ENCODE results near the gene CACNA1H.
"Not testable (repeated sequence)": the region's sequence is repeated elsewhere in the genome, so short reads cannot be mapped to it uniquely, and the experiment has no call there.

CACNA1H gene

DNA sequence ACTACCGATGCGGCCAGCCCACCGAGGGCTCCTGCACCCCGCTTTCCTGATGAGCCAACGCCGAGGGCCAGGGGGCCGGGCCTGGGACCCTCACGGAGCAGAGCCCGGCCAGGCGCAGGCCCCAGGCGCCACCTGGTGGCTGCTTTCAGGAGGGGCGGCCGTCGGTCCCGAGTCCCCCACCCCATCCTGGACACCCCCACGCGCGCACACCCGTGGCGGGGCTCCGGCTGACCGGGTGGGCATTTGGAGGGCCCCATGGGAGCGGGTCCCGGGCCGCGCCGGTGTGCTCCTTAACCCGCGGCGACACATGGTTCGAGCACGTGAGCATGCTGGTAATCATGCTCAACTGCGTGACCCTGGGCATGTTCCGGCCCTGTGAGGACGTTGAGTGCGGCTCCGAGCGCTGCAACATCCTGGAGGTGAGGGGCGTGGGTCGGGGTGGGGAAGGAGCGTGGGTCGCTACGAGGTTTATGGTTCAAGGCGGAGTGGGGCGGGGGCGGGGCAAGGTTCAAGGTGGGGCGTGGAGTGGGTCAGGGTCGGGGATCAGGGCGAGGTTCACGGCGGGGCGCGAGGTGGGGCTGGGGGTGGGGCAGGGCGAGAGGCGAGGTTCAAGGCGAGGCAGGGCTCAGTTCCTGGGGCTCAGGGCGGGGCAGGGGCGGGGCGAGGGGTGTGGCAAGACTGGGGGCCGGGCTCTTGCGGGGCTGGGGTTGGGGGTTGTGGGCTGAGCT is 41.9 kb downstream of the CACNA1H start:
- DNase-seq = no peak

DNA sequence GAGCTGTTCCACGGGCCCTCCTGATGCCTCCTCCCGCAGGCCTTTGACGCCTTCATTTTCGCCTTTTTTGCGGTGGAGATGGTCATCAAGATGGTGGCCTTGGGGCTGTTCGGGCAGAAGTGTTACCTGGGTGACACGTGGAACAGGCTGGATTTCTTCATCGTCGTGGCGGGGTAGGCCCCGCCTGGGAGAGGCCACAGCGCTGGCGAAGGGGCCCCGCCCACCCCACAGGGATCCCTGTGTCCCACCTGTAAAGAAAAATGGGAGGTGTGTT is 42.4 kb downstream of the CACNA1H start:
- DNase-seq = no peak

DNA sequence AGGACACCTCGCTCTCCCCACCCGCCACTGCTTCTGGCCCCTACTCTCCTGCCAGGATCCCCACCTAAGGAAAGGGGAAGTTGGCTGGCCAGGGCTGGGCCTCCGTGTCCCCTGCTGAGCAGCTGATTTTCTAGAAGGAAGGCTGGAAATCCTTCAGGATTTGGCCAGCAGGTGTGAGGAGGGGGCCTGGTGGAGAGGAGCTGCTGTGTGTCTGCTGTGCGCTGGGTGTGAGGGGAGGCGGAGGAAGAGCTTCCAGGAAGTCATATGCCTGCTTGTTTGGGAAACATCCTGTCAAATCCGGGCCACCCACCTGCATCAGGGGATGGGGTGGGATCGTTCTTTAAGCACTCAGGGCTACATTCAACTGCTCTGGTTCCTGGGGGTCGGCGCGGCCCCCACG is 43.6 kb downstream of the CACNA1H start:
- no peak for DNase-seq

DNA sequence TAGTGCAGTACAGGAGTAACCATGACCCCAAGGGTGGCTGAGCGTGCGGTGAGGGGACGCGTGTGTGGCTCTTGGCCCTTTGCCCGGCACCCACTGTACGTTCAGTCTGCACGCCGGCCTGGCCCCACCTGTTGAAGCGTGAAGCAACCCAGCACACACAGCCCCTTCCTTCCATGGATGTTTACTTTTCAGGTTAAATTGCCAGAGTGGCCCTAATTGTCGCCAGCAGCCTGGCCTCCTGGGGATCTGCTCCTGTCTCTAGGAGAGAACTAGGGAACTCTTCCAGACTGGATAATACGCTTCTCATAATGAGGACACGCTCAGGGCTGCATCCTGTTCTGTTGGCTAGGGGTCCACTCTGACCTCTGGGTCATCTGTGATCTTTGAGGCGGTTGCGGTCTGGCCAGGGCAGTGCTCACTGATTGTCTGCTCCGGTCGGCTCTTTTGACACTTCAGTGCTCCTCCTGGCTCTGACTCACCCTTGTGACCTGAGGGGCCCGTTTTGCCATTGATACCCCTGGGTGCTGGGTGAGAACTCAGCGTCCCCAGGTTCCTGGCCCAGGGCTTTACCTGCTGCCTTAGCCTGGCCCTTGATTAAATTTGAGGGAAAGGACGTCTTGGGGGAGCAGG is 44.4 kb downstream of the CACNA1H start:
- no peak for DNase-seq

DNA sequence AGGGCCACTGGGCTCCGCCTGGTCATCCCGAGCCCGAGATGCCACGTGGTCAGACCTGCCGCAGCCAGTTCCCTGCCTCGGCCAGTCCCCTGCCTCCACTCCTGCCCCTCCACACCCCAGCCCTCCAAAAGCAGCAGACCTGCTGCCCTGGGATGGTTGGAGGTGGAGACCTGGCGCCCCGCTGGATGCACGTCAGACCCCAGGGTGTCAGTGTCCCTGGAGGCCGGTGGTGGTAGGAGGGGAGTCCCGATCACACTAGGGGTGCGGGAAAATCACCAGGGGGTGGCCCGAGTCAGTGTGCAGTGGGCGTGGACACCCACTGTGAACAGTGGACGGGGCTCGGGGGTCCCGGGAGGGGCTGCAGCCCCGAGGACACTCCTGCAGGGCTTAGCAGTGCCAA is 45.3 kb downstream of the CACNA1H start:
- no peak for DNase-seq

DNA sequence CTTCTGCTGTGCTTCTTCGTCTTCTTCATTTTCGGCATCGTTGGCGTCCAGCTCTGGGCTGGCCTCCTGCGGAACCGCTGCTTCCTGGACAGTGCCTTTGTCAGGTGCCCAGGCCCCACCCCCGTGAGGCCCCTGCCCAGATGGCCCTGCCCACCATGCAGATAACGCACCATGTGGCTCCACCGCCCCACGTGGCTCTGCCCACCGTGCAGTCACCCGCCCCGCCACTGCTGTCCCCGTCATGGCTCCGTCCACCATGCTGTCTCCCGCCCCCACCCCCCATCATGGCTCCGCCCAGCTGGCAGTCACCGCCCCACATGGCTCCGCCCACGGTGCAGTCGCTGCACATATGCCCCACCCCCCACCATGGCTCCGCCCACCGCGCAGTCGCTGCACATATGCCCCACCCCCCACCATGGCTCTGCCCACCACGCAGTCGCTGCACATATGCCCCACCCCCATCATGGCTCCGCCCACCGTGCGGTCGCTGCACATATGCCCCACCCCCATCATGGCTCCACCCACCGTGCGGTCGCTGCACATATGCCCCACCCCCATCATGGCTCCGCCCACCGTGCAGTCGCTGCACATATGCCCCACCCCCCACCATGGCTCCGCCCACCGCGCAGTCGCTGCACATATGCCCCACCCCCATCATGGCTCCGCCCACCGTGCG is 45.9 kb downstream of the CACNA1H start:
- DNase-seq = not testable (repeated sequence)

DNA sequence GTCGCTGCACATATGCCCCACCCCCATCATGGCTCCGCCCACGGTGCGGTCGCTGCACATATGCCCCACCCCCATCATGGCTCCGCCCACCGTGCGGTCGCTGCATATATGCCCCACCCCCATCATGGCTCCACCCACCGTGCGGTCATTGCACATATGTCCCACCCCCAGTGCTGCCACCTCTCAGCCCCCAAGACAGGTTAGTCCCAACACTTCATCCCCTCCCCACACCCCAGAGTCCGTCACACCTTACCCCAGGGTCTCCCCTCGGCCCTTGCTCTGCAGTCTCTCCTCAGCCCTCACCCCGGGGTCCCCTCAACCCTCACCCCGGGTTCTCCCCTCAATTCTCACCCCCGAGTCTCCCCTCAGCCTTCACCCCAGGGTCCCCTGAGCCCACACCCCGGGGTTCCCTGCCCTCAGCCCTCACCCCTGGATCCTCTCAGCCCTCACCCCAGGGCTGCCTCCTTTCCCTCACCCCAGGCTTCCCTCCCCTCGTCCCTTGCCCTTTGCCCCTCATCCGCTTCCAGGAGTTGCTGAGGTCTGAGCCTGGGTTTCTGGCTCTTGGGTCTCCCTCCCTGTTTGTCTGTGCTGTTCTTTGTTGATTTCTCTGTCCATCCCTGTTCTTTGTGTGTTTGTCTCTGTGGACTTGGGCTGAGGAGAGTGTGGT is 46.6 kb downstream of the CACNA1H start:
- no peak for DNase-seq

DNA sequence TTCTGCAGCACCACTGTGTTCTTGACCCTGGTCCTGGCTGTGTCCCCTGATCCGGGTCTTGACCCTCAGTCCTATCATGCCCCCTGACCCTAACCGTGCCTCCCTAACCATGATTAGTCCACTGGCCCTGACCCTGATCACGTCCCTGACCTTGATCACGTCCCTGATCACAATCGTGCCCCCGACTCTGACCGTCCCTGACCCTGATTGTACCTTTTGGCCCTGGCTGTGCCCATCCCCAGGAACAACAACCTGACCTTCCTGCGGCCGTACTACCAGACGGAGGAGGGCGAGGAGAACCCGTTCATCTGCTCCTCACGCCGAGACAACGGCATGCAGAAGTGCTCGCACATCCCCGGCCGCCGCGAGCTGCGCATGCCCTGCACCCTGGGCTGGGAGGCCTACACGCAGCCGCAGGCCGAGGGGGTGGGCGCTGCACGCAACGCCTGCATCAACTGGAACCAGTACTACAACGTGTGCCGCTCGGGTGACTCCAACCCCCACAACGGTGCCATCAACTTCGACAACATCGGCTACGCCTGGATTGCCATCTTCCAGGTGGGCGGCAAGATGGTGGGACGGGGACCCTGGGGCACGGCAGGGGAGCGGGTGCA is 47.2 kb downstream of the CACNA1H start:
- DNase-seq = no peak

DNA sequence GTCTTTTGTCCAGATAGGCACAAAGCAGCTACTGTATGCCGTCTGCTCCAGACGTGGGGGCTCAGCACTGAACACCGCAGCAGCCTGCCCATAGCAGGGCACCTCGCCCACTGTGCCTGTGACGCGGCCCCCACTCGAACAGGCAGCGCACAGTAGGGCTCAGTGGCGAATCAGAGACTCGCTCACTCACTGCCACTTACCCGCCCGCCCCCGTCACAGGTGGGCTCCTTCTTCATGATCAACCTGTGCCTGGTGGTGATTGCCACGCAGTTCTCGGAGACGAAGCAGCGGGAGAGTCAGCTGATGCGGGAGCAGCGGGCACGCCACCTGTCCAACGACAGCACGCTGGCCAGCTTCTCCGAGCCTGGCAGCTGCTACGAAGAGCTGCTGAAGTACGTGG is 48.5 kb downstream of the CACNA1H start:
- no peak for DNase-seq

DNA sequence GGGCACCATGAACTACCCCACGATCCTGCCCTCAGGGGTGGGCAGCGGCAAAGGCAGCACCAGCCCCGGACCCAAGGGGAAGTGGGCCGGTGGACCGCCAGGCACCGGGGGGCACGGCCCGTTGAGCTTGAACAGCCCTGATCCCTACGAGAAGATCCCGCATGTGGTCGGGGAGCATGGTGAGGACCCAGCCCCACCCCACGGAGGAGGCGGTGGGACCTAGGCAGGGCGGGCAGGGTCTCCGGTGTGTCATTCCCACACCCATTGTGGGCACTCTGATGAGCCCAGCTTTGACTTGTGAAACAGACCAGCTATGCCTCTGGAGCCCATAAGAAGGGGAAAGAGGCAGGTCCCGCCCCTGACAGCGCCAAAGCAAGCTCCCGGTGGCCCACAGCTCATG is 49.4 kb downstream of the CACNA1H start:
- DNase-seq = no peak

DNA sequence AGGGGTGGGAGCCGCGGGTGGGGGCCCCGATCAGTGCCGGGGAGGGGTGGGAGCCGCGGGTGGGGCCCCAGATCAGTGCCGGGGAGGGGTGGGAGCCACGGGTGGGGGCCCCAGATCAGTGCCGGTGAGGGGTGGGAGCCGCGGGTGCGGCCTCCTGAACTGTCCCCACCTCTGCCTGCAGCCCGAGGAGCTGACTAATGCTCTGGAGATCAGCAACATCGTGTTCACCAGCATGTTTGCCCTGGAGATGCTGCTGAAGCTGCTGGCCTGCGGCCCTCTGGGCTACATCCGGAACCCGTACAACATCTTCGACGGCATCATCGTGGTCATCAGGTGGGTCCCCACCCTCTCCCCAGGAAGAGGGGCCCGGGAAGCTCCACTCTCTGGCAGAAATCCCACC is 52.0 kb downstream of the CACNA1H start:
- DNase-seq = no peak

DNA sequence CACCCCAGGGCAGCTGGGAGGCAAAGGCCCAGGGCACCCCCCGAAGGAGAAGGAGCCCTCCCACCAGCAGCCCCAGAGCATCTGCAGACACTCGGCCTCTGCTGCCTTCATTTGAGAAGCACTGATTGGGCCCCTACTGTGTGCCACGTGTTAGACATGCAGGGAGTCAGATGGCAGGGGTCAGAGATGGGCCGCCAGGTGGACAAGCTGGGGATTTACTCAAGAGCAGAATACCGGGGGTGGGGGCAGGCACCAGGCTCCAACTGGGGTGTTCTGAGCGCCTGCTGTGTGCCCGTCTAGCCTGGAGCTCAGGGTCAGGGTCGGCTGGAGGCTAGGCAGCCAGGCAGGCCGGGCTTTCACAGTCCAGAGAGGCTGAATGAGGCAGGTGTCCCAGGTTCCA is 53.4 kb downstream of the CACNA1H start:
- DNase-seq = no peak

DNA sequence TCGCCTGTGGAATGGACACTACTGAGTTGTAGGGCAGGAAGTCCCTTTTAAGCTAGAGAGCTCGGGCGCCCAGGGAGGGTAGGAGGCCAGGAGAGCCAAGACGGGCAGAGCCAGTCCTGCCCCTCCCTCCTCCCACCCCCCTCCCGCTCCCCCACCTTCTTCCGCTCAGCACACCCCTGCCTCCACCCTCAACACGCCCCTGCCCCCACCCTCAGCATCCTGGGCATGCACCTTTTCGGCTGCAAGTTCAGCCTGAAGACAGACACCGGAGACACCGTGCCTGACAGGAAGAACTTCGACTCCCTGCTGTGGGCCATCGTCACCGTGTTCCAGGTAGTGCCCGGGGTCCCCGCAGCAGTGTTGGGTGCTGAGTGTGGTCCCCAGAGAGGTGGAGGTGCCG is 53.9 kb downstream of the CACNA1H start:
- no peak for DNase-seq

DNA sequence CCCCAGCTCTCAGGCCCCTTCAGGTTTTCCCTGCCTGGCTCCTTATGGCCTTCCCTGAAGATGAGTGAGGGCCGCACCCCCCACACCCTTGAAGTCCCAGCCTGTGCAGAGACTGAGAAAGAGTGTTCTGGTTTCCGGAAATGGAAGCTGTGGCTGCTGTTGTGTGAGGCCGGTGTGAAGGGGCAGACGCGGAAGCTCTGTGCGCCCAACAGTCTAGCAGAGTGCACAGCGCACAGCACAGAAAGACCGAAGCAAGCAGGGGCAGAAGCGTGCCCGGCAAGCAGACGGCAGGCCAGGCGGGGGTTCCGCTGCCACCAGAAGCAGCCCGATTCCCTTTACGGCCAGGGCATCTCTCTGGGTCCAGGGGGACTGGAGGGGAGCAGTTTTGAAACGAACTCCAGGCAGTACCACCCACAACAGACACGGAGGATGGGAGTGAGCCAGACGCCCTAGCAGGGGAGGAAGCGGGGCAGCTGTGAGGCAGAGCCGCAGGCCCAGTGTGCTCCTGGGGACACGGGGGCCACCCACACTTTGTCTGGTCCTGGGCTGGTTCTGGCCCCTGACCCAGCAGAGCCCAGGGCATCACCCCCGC is 55.4 kb downstream of the CACNA1H start:
- no peak for DNase-seq

DNA sequence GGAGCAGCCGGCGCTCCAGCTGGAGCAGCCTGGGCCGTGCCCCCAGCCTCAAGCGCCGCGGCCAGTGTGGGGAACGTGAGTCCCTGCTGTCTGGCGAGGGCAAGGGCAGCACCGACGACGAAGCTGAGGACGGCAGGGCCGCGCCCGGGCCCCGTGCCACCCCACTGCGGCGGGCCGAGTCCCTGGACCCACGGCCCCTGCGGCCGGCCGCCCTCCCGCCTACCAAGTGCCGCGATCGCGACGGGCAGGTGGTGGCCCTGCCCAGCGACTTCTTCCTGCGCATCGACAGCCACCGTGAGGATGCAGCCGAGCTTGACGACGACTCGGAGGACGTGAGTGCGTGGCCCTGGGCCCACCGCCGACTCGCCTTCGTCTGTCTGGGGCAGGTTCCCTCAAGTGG is 56.2 kb downstream of the CACNA1H start:
- DNase-seq = no peak

DNA sequence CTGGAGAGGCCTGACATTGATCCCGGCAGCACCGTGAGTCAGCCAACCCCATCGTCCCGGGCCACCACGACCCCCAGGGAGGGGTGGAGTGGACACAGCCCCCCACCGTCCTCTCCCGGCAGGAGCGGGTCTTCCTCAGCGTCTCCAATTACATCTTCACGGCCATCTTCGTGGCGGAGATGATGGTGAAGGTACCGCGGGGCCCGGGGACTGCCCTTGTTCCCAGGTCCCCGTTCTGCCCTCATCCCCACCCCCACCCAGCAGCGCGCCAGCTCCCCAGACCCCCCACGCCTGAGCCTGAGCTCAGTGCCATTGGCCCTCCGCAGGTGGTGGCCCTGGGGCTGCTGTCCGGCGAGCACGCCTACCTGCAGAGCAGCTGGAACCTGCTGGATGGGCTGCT is 57.6 kb downstream of the CACNA1H start:
- DNase-seq = no peak

DNA sequence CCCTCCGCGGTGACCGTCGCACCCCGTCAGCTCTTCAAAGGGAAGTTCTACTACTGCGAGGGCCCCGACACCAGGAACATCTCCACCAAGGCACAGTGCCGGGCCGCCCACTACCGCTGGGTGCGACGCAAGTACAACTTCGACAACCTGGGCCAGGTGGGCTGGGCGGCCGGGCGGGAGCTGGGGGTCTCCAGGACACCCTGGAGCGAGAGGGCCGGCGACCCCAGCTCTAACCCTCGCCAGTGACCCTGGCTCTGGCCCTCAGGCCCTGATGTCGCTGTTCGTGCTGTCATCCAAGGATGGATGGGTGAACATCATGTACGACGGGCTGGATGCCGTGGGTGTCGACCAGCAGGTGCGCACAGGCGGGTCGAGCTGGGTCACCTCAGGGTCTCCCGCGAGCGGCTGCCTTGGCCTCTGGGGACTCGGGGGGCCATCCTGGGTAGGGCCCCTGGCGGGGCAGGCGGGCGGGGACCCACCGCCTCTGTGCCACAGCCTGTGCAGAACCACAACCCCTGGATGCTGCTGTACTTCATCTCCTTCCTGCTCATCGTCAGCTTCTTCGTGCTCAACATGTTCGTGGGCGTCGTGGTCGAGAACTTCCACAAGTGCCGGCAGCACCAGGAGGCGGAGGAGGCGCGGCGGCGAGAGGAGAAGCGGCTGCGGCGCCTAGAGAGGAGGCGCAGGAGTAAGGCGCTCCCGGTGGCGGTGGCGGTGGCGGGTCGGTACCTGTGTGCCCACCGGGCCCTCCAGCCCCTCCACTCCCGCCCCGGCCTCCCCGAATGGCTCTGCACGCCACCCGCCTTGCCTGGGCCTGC is 58.8 kb downstream of the CACNA1H start:
- DNase-seq = no peak

DNA sequence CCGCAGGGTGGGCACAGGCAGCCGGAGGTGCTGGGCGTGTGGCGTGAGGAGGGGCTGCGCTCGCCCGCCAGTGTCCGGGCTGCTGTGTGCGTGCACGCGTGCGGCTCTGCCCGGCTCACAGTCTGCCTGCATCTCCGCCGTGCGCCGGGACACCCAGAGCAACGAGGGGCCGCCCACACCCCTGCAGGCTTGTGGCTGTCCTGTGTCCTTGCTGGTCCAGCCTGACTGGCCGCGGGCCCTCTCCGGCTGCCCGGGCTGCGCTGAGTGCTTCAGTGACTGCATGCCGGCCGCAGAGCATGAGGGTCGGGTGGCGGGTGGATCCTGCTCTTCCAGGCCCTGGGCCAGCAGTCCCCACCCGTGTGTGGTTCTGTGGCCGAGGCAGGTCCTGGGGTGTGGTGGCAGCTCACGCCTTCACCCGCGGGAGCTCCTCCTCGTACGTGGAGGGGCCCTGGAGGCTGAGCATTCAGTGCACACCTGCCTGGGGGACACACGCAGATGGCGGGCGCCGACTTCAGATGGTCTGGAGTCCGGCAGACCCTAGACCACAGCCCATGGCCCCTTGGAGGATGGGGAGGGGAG is 59.8 kb downstream of the CACNA1H start:
- DNase-seq = no peak

DNA sequence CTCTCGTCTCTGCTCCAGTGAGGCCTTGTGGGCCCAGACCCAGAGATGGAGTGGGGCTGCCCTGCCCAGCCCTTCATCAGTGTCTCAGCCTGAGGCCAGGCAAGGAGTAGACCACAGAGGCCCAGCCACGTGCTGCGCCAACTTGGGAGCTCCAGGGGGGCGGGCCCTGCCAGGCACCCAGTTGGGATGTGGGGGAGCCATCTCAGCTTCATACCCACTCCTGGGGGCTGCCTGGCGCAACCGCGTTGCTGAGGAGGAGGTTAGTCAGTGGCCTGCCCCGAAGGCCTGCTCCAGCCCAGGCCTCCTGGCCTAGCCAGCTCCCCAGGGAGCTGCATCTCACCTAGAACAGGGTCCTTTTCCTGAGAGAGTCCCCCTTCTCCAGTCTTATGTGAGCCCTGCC is 60.3 kb downstream of the CACNA1H start:
- DNase-seq = no peak

DNA sequence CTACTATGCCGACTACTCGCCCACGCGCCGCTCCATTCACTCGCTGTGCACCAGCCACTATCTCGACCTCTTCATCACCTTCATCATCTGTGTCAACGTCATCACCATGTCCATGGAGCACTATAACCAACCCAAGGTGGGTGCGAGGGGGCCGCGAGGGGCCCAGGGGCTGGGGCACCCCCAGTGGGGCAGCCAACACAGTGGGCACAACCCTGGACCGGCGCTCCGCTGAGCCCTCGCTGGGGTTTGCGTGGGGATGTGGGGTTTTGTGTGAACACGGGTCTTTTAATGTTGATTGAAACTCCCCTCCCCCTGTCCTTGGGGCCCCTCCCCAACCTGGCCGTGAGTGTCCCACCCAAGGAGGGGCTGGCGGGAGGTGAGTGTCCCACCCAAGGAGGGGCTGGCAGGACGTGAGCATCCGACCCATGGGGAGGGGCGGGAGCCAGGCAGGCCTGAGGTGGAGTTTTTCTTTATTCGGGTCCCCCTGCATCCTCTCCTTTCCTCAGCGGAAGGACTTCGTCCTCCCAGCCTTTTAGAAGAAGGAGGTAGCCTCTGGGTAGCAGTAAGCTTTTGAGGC is 61.0 kb downstream of the CACNA1H start:
- no peak for DNase-seq

DNA sequence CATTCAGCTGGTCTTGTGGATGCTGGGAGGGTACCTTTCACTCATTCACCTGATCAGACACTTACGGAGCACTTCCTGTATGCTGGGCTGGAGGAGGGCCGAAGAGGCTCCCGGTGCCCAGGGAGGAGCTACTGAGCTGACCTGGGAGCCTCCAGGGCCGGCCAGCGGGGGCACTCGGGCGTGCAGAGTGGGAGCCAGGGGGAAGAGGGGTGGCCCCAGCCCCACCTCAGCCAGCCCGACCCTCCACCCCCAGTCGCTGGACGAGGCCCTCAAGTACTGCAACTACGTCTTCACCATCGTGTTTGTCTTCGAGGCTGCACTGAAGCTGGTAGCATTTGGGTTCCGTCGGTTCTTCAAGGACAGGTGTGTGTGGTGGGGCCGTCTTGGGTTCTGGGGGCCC is 61.8 kb downstream of the CACNA1H start:
- no peak for DNase-seq
